ENCODE measurements around the gene EEF1AKMT3.
"Not testable (repeated sequence)": the region's sequence is repeated elsewhere in the genome, so short reads cannot be mapped to it uniquely, and the experiment has no call there.

The EEF1AKMT3 gene

DNA sequence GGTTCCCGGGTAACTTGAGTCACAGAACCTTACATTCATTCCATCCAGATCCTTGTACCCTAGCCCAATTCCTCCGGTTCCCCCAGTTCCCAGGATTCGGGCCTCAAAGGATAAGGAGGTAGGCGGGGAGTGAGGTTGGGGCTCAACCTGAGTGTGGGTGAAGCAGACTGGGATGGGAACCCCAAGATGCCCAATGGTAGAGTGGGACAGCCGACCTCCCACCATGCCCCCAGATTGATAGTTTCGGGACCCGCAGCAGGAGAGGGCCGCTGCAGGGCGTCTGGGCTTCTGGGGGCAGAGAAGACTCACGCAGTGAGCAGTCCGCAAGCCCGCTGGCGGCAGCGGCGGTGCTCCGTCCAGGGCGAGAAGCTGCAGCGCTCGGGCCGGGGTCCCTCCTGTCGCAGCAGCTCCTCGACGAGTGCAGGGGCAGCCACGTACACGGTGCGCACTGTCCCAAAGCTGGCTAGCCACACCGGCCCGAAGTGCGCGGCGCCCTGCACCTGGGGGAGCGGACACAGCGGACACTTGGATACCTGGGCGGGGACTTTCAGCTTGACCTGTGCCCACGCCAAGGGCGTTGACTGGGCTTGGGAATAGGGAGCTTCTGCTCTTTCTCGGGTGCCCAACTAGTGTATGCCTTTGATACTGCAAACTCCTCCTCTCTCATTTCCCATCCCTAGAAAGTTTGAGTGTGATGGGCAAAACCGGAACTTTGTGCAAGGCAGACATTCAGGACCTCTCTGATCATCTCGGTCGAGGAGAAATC is 6.5 kb upstream of the EEF1AKMT3 start:
- DNase-seq: peak; percentile 31

DNA sequence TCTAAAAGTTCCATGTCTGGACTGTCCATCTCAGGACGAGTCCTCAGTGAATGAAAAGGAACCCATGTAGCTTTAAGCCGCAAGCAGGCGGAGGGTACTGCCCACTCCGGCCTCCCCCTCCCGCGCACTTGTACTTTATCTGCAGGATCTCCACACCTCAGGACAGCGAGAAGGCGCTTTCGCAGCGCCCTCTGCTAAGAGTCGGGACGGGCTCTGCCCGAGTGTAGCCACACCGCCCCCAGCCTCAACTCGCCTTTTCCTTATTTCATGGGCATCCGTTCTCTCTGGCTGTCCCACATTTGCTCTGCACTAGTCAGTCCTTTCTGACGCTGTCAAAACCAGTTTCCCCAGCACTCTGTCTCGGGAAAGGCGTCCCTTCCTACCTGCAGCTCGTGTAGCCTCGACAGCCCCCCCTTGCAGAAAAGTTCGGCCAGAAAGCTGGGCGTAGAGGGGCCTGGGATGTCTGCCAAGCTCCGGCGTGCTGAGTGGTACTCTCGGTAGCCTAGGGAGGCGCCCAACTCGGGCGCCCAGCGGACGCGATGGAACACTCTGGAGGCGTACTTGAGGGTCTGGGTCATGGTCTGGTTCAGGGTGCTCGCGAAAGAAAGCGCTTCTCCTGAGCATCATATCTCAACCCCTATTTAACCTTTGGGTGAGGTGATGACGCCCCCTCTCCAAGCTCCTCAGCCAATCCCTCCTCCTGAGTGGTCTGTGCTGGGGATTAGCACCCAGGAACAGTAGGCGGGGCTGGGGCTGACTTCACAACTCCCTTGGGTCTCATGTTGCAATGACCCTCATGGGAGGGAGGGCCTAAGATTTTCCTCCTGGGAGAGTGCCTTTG is 5.7 kb upstream of the EEF1AKMT3 start, which contains the start of gene CYP27B1:
Gene CYP27B1 (minus strand): TSS at position 615 of the 841 bp plus-strand sequence. CDS start 37 bp downstream, at position 578.
- DNase-seq: no peak

DNA sequence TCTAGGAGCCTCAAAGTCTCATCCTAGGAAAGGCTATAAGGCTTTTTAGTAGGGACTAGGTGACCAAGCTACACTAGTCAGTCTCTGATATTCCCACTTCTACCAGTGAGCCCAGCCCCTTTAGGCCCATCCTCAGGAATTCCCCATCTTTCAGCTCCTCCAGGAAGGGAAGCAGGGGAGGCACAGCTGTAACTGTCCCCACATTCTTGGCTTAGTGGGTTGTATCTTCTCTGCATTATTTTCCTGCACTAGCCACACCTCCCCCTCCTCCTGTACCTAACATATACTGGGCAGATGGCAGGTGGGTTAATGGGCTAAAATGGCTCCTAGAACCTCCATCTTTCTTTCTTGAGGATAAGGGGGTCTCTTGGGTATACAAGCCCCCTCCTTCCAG is 5.1 kb upstream of the EEF1AKMT3 start:
- no peak for DNase-seq

DNA sequence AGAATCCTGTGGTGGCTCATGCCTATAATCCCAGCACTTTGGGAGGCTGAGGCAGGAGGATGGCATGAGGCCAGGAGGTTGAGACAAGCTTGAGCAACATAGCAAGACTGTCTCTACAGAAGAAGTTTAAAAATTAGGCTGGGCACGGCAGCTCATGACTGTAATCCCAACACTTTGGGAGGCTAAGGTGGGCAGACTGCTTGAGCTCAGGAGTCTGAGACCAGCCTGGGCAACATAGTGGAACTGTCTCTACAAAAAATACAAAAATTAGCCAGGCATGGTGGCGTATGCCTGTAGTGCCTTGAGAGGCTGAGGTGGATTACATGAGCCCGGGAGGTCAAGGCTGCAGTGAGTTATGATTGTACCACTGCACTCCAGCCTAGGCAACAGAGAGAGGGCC is 4.5 kb upstream of the EEF1AKMT3 start:
- no peak for DNase-seq

DNA sequence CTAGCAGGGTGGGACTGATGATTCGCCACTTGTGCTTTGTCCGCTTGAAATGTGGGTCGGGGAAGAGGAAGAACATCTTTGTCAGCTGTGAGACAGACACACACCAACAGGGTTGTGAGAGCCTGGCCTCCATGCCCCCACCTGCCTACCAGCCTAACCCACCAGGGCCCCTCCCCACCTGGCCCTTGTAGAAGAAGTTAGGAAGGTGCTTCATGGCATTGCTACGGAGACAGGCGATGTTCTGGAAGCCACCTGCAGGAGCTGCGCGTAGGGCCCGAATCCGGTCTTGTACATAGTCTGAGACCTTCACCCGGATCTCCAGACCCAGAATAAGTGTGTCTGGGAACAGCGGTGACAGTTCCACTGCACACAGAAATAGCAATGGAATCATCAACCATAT is 2.8 kb upstream of the EEF1AKMT3 start:
- DNase-seq: no peak

DNA sequence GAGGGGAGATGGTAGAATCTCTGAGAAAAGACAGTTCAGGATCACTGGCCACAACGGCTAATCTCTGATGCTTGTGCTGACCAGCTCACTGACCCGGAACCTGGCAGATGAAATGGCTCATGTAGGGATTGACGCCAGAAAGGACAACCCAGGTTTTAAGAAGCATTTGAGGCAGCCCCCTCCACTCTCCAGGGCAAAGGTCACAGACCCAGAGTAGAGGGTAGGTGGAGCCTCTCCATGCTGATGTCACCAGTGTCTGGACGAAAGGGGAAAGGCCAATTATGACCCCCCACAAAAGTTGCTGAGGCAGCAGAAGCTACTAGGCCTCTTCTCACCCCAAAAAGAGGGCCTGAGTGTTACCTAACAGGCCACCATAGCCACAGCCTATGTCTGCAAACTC is 1.7 kb upstream of the EEF1AKMT3 start:
- DNase-seq: no peak

DNA sequence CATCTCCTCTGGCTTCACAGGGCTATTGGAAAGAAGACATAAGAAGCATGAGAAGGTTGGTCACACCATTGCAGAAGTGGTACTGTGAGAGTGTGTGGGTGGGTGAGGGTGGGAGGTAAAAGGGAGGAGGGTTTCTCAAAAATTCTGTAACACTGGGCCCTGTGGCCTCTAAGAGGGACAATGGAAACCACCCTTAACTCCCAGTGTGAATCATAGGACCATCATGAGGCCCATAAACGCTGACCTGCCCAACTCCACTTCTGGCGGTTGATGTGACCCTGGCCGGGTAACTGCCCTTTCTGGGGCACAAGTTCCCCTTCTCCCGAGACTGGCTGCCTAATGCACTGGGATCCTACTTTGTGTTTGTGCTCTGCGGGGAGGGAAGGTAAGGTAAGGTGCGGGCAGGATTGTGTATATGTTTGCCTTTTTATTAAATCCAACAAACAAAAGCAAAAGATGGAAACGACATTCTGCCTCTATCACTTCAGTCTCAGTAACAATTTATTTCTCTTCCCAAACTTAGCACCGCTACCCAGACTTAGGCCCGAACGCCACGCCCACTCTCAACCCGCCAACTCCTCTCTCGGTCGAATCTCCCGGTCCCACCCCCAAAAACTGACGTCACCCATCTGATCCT is 1.1 kb upstream of the EEF1AKMT3 start:
- no peak for DNase-seq

DNA sequence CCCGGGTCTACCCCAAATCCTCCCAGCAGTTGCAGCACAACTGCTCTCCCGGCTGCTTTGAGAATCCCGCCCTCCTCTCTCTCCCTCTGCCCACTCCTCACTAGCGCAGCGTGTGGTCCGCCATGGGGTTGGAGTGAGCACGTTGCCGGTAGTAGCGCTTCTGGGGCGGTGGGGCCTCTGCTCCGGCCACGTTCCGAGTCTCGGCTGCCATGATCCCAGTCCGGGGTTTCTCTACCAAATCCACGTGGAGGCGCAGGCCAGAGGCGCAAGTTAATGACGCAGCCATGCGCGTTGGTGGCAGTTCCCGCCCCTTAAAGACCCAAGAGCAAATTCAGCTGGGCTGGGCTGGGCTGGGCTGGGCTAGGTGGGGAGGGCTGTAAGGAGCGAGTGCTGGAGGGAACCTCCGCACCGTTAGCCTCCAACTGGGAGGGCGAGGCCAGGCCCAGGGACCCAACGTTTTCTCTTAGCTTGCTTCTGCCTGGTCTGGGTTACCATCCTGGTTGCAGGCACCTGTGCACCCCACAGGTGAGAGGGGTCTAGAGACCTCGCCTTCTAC is 463 bp upstream of the EEF1AKMT3 start, which contains the start of gene METTL1:
Gene METTL1 (minus strand): TSS at position 233 of the 556 bp plus-strand sequence. CDS start 22 bp downstream, at position 211.
- peak; percentile 89 for DNase-seq

DNA sequence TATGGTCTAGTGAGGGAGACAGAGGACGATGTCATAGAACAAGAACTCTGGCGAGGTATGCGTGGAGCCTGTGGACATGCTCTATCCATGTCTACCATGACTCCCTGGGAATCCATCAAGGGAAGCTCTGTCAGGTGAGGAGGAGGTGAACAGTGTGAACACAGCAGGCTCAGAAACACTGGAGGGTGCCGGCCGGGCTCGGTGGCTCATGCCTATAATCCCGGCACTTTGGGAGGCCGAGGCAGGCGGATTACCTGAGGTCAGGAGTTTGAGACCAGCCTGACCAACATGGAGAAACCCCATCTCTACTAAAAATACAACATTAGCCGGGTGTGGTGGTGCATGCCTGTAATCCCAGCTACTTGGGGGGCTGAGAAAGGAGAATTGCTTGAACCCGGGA is 2.2 kb downstream of the EEF1AKMT3 start:
- not testable (repeated sequence) for DNase-seq

DNA sequence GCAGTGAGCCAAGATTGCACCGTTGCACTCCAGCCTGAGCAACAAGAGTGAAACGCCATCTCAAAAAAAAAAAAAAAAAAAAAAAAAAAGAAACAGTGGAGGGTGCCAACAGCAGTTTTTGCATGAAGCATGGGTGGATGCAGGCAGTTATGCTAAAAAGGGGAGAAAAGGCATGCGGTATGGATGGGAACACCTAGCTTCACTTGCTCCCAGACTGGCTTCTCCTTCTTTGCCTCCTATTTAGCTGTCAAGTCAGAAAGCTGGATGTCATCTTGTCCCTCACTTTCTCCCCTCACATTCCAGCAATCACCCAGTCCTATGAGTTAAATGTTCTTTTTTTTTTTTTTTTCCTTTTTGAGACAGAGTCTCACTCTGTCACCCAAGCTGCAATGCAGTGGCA is 2.6 kb downstream of the EEF1AKMT3 start:
- DNase-seq: no peak

DNA sequence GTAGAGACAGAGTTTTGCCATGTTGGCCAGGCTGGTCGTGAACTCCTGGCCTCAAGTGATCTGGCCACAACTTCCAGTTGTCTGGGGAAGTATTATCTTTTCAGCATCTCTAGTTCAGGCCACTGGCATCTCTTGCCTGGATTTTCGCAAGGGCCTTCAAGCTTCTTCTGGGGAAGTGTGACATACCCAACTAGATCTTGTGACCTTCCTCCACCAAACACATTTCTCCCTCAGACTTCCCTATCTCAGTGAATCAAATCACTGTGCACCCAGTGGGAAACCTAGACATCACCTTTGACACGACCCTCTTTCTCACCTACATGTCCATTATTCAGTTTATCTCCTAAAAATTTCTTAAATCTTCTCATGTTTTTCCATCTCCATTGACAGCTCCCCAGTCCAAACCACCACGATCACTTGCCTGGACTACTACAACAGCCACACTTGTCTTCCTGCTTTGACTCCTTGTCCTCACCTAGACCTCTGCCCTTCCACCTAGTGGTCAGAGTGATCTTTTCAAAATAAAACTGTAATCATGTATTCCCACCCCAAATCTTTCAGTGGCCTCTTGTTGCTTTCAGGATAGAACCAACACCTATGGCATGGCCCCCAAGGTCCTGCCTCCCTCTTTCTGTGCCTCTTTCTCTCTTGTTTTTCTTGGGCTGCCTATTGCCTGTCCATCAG is 3.3 kb downstream of the EEF1AKMT3 start:
- no peak for DNase-seq

DNA sequence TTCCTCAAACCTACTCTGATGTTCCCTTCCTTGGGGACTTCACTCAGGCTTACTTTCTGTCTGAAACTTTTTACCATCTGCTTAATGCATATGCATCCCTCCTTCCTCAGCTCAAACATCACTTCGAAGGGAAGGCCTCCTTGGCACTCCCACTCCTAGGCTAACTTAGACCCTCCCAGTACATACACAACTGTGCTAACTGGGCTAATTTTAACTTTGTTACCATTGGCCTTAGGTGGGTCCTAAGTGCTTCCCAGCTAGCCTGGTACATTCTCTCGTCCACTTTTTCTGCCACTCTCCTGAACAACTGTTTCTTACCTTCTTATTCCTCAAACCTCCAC is 3.8 kb downstream of the EEF1AKMT3 start:
- no peak for DNase-seq

DNA sequence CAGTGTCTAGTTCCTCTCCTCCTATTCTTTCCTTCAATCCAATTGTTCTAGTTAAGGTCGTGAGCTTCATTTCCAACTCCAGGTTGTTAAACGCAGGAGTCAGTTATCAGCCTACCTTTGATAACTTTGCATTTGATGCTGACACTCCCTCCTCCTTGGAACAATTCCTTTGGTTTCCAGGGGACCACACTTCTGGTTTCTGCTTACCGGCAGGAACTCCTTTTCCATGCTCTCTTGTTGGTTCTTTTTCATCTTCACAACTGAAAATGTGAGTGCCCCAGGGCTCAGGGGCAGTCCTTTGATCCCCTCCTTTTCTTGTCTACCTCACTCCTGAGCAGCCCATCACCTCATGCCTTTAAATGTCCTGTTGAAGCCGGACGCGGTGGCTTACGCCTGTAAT is 5.0 kb downstream of the EEF1AKMT3 start:
- DNase-seq: no peak

DNA sequence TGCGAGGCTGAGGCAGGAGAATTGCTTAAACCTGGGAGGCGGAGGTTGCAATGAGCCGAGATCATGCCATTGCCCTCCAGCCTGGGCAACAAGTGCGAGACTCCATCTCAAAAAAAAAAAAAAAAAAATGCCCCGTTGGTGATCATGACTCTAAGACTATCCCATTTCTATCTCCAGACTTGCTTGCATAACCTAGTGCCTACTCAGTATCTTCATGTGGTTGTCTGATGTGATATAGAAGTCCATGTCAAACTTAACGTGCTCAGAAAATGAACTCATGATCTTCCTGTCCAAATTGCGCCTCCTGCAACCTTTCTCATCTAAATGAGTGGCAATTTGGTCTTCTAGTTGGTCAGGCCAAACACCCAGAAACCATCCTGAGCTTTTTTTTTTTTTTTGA is 5.5 kb downstream of the EEF1AKMT3 start:
- DNase-seq: no peak

DNA sequence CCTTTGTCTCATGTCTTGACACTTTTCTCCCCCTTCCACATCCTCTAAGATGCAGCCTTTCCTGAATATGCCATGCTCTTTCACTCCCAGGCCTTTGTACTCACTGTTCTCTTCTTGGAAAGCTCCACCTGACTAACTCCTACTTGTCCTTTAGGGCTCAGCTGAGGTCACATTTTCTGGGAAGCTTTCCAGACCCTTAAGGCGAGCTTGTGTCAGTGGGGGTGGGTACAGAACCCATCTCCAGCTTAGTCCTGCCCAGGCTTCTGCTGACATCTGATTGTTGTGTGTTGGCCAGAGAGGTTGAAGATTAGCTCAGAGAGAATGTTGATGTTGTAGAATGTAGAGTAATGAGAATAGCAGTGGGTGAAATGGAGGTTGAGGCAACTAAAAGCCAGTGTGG is 7.3 kb downstream of the EEF1AKMT3 start:
- no peak for DNase-seq

DNA sequence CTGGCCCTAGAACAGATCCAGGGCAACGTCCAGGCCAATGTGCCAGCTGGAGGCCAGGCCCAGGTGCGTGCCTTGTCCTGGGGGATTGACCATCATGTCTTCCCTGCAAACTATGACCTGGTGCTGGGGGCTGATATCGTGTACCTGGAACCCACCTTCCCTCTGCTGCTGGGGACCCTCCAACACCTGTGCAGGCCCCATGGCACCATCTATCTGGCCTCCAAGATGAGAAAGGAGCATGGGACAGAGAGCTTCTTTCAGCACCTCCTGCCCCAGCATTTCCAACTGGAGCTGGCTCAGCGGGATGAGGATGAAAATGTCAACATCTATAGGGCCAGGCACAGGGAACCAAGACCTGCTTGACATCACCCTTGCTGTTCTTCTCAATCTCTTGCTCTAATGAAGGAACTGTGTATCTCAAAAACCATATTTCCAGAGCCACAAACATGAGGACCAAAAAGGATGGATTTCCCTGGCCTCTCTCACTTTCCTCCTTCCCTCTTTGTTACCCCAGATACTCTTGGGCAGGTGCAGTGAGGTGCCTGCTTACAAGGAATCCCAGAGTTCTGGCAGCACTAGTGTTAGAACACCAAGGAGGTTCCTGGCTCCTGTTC is 8.0 kb downstream of the EEF1AKMT3 start:
- no peak for DNase-seq

DNA sequence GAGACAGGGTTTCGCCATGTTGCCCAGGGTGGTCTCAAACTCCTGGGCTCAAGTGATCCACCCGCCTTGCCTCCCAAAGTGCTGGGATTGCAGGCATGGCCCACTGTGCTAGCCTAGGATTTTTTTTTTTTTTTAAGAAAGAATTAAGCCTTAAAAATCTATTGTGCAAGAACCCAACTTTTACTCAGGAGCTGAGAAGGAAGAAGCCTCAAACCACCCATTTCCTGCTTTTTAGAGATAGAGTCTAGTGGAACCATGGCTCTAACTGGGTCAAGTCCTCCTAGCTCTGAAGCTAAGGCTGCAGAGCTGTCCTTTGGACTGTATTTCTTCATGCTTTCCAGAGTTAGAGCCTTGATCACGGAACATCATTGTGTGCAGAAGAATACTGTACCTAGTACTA is 8.8 kb downstream of the EEF1AKMT3 start:
- no peak for DNase-seq

DNA sequence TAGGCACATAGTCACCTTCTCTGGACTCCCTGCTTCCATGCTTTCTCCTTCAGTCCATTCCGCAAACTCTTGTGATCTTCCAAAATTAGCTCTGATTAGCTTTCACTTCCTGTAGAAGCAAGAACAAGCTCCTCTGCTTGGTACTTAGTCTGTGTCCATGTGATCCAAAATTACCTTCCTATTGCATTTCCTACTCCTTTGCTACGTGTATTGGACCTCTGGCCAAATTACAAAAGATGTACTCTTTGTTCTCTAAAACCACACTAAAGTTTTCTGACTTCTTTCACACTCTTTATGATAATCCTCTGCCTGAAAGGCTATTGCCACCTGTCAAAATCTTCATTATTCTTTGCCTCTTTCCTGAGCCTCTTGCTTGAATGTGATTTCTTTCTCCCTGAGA is 9.4 kb downstream of the EEF1AKMT3 start:
- DNase-seq: no peak

DNA sequence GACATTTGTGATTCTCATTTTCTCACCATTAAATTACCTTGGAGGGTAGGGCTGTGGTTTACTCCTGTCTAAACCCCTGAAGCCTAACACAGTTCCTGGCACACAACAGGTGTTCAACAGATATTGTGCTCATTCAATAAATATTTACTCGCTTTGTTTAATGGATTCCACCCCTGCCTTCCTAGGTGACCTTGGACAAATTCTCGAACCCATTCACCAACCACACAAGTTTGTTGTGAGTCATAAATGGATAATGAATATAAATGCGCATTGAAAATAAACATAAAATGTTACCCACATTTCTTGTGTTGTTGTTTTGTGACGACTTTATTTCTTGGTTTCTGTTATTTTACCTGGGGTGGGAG is 9.8 kb downstream of the EEF1AKMT3 start:
- no peak for DNase-seq

DNA sequence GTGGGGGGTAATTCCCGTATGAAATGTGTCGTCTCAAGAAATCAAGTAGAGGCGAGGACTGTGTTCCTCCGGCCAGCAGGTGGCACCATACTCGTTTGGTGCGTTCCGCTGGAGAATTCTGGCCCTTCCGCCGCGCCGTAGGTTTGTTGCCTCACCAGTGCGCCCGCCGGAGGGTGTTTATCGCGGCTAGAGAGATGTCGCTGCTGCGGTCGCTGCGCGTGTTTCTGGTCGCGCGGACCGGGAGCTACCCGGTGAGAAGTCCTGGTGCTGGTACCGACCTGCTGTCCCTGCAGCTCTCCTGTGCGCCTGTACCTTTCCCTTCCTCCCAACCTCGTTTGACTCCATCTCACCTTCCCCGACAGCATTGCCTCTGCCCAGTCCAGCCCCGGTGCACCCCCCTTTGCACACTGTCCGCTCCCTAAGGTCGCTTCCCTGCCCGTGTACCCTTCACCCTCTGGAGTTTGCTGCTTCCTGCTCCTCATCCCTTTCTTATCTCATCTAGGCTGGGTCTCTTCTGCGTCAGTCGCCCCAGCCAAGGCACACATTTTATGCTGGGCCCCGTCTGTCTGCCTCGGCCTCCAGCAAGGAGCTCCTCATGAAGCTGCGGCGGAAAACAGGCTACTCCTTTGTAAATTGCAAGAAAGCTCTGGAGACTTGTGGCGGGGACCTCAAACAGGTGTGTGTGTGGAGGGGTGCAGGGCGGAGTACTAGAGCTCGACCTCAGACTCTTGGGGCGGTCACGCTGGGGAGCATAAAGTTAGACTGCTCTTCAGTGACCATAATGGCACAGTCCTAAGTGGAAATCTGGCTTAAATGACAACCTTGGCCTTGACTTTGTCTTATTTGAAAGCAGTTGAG is 10.4 kb downstream of the EEF1AKMT3 start, which contains the start of gene TSFM:
Gene TSFM (plus strand): TSS at position 180 of the 858 bp plus-strand sequence. CDS start 15 bp downstream, at position 195.
- DNase-seq: peak; percentile 97

DNA sequence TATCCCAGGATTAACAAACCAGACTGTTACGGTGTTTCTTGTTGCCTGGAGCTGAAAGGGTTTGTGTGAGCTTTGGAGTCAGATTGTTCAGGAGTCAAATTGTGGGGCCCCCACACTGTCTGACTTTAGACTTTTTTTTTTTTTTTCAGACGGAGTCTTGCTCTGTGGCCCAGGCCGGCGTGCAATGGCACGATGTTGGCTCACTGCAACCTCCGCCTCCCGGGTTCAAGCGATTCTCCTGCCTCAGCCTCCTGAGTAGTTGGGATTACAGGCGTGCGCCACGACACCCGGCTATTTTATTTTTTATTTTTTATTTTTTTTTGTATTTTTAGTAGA is 11.0 kb downstream of the EEF1AKMT3 start:
- DNase-seq: no peak
